Uterus (tissue), 2 donors: ENCODE data around the gene PTPRZ1.

Source experiments
- POLR2A ChIP-seq, 2 donors: fragments of 450-650 bp; IDR thresholded peaks; one replicate each; pipeline ENCODE4 v1.6.1; 2016; ENCODE audit warnings: antibody characterized with exemption in 2 of 2, mild to moderate bottlenecking in 1 of 2, moderate library complexity in 1 of 2
- TF ChIP-seq, protein P1 (sequence below), 4 experiments: fragments of 200-600 bp in 2 of 4; fragments of 450-650 bp in 2 of 4; sonication (generic) in 2 of 4; IDR thresholded peaks; one replicate each; pipeline ENCODE4 v1.5.1; 2016 to 2019; ENCODE audit warnings: antibody characterized with exemption in 4 of 4, mild to moderate bottlenecking in 2 of 4, moderate library complexity in 1 of 4

DNA sequence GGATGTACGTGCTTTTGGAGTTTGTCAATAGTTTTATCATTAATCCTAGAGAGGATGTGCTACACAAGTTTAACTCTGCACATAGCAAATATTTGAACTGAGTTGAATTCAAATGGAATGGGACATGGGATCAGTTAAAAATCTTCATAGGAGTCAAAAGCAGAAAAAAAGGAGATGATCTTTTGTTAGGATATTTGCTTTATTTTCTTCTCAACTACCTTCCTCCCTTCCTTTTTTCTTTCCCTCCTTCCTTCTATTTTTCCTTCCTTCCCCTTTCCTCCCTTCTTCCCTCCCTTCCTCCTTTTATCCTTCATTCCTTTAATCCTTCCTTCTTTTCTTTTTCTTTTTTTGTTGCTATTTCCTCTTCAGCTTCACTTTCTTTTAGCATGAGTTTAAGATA, 6.6 kb downstream of the PTPRZ1 start:
- TF ChIP-seq, protein P1, sequence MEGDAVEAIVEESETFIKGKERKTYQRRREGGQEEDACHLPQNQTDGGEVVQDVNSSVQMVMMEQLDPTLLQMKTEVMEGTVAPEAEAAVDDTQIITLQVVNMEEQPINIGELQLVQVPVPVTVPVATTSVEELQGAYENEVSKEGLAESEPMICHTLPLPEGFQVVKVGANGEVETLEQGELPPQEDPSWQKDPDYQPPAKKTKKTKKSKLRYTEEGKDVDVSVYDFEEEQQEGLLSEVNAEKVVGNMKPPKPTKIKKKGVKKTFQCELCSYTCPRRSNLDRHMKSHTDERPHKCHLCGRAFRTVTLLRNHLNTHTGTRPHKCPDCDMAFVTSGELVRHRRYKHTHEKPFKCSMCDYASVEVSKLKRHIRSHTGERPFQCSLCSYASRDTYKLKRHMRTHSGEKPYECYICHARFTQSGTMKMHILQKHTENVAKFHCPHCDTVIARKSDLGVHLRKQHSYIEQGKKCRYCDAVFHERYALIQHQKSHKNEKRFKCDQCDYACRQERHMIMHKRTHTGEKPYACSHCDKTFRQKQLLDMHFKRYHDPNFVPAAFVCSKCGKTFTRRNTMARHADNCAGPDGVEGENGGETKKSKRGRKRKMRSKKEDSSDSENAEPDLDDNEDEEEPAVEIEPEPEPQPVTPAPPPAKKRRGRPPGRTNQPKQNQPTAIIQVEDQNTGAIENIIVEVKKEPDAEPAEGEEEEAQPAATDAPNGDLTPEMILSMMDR (IDR thresholded peaks at IDR 0.05): no peak
- TF ChIP-seq POLR2A (IDR thresholded peaks at IDR 0.05): no peak
